NCI-H1436 (cell line): ENCODE data around the gene HLA-DMA.

Experiments used
- DNase-seq: peaks from one replicate; lab custom pipeline; 2025; lab: John Stamatoyannopoulos, UW

The HLA-DMA gene

DNA sequence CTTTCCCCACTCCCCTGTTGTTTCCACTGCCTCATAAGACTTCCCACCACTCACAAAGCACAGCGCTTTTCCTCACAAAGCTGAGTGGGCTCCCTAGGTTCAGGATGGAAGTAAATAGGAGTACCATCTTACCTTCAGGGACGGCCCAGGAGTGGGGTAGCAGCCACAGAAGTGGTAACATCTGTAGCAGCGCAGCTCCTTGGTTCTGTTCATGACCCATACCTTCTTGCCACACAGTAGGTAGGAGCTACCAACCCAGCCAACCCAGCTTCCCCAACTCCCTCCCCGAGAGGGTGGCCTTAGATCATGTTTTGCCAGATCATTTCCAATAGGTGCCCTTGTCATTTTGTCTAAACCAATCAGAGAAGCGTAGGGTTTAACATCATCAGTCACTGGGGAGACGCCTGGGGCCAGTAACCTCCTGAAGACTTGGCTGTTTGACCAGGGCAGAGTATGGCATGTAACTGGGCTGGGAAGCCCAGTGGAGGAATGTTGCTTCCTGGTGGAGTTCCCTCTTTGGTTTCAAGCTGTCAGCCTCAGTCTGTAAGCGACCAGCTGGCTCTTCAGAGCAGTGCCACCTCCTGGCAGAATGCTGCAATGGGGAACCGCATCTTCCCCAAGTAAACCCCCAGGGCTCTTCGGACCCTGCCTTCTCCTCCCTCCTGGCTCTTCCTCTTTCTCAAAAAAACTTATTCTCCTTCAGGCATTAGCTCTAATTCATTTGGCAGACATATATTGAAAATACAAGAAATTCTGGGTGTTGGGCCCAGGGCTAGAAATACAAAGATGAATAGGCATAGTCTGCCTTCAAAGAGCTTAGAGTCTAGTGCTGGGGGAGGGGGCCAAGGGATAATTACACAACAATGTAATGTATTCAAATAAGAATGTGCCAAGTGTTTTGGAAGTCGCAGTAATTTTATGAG is at the start of gene HLA-DMA:
HLA-DMA (minus strand) TSS at position 281 of the 923 bp plus-strand sequence; CDS start at position 220, 61 bp downstream.
- no peak for DNase-seq

DNA sequence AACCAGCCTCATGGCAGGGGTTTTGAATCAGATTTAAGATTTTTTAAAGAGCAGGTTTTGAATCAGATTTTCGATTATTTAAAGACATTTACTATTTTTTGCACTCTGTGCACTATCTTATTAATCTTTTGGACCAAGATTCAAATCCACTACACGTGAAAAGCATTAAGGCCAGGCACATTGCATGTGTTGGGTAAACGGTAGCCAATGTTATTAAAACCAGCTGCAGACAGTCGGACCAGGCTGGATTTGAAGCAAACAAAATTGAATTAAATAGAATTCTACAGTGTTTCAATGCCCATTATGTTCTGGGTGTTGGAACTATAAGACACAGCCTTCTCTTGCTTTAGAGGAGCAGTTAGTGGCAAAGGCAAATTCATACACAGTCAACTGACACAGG is 48.8 kb upstream of the HLA-DMA start:
- DNase-seq, result no peak

DNA sequence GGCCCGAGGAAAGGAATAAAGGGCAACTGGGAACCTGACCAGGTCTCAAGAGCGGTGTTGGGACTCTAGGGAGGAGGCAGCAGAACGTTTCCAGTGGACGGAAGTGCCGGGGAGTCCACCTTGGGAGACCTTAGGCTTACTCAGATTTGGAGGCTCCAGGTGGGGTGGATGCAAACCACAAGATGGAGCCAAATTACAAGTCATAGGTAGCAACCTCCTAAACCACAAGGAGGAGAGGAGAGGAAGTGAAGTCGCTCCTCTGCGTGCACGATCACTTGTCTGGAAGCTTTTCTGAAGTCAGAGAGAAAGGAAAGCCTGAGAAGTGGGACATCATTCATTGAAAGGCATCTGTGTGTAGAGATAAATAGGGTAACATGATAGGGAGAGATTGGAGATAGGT is 47.2 kb upstream of the HLA-DMA start:
- peak; percentile 13 for DNase-seq

DNA sequence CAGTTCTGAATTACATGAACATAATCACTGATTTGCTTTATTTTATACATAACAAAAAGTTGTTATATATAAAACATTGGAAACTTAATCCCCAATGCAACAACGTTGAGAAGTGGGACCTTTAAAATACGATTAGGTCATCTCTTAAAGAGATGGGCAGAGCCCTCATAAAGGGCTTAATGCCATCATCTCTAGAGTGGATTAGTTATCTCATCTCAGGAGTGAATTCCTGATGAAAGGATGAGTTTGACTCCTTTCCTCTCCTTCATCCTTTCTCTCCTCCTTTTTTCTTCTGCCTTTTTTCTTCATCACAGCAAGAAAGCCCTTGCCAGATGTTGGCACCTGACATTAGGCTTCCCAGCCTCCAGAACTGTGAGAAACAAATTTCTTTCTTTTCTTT is 42.6 kb upstream of the HLA-DMA start:
- DNase-seq, result no peak

DNA sequence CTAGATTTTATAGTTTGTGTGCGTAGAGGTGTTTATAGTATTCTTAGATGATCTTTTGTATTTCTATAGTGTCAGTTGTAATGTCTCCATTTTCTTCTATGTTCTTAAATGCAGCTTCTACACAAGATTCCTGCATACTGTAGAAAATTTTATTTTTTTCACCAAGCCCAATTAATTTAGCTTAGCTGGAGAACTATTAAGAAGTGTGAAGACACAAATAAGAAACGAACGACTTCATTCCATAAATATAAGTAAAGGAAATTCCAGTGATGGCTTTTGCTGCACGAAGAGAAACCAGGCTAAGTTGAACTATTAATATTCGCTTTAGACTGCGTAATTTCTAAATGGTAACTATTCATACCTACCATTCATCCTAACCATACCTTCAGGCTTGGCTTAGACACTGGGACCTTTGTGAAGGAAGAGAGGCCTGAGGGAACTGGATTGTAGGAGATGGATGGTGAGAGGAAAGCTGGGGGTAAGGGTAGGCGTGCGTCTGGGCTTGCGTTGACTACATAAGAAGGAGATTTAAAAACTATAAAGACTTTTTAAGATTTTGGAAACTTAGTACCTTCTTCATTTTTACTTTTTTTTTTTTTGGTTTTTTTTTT is 40.6 kb upstream of the HLA-DMA start:
- DNase-seq, result no peak

DNA sequence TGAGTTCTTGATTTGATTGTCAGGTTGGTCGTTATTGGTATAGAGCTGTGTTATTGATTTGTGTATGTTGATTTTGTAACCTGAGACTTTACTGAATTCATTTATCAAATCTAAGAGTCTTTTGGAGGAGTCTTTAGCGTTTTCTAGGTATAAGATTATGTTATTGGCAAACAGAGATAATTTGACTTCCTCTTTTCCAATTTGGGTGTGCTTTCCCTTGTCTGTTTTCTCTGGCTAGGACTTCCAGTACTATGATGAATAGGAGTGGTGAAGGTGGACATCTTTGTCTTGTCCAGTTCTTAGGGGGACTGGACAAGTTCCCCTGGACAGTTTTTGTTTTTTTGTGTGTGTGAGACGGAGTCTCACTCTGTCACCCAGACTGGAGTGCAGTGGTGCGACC is 39.1 kb upstream of the HLA-DMA start:
- DNase-seq, result no peak

DNA sequence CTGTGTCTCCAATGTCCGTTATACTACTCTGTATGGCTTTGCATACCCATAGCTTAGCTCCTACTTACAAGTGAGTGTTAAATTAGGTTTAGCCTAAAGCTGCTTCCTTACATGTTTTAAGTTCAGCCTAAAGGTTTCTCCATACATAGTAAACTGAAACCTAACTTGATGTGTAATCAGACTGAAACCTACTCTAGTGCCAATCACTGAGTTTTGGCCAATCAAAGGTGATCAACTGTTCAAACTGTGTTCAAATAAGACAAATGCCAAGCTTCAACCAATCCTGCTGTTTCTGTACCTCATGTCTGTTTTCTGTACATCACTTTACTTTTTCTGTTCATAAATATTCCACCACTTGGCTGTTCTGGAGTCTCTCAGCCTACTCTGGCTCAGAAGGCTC is 36.5 kb upstream of the HLA-DMA start:
- no peak for DNase-seq

DNA sequence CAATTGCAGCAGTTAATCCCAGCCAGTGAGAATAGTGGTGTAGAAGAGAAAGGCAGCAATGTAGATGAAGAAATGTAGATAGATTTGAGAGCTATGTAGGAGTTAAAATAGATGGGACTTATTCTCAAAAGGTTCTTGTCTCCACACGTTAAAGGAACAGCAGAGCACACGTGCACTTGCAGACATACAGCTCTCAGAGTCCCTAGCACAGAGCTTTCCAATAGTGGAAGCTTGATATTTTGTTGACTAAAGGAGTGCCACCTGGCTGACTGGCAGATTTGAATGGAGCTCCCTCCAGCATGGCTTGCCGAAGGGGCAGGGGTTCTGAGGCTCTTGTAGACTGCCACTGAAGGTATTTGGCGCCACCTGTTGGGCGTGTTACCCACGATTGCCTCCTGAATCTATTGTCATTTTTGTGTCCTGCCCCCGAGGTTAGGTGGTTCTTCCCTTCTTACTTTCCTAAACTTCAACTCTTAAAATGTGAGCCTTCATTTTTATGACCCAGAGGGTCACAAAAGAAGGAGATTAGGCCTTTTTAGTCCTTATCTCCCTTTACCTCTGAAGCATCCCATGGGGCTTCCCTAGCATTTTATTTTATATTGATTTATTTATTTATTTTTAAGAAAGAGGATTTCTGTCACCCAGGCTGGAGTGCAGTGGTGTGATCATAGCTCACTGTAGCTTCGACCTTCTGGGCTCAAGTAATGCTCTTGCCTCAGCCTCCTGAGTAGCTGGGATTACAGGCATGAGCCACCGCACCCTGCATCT is 31.9 kb upstream of the HLA-DMA start:
- DNase-seq, result peak; percentile 90

DNA sequence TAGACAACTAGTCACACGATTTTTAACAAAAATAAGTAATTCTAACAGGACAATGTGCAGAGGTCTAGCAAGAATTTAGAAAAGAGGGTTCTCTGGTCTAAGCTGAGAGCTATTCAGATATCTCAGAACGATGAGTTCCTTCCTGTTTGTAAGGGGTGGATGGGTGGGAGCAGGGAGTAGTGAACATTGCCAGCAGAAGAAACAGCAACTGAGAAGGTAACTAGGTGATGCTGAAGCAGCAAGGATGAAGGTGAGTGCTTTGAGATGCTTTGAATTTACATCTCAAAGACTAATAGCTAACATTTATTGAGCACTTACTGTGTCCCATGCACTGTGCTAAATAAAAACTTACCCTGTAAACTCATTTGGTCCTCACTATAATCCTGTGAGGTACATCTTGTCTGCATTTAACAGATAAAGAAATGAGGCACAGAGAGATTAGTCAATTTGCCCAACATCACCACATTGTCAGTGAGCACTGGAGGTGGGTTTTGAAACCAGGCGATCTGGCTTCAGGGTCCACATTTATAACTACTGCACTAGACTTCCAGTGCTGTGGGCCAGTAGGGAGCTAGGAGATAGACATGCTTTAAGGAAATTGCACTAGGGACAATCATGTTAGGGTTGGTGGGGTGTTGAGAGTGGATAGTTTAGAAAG is 31.2 kb upstream of the HLA-DMA start:
- DNase-seq, result no peak

DNA sequence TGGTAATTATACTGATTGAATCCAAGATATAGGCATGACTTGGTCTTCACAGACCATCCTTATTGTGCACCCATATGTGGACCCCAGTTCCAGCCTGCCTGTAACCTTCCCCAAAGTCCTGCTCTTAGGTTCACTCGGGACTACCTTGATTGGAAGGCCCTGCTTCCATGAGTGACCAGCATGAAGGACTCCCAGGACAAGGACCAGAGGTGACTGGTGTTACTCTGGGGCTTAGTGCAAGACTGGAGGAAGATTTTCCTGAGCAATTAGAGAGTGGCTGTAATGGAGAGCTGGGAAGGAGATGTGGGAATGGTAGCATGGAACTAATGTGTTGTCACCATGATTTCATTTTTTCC is 30.6 kb upstream of the HLA-DMA start:
- DNase-seq, result no peak

DNA sequence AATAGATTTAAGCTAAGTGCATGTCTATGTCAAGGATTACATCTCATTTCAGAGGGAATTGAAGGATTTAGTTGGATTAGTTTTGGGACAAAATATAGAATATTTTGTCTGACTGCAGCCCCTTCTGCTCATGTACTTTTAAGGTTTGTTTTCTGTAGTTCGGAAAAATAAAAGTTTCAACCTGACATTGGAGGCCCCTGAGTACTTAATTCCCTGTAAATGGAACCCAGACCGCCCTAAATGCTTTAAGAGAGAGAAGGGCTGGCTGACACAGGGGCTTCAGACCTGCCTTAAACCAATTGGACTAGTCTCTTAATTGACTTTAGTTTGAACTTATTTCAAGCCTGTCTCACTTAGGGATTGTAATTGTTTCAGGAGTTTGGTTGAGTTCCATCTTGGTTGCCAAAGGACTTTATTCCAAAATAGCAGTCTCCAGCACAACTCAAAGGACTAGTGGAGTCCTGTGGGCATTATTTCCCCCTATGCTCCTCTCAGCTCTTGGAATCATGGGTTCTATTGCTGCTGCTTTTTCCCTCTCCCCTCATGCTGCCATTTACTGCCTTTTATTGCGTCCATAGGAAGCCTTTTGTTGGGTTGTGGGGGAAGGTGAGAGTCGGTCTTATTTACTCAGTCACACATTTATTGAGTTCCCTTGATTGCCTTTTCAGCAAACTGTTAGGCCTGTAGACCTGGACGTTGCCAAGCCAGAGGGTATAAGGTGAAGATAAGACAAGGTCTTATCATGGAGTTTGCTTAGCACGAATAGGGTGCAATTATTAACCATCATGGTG is 30.0 kb upstream of the HLA-DMA start:
- no peak for DNase-seq

DNA sequence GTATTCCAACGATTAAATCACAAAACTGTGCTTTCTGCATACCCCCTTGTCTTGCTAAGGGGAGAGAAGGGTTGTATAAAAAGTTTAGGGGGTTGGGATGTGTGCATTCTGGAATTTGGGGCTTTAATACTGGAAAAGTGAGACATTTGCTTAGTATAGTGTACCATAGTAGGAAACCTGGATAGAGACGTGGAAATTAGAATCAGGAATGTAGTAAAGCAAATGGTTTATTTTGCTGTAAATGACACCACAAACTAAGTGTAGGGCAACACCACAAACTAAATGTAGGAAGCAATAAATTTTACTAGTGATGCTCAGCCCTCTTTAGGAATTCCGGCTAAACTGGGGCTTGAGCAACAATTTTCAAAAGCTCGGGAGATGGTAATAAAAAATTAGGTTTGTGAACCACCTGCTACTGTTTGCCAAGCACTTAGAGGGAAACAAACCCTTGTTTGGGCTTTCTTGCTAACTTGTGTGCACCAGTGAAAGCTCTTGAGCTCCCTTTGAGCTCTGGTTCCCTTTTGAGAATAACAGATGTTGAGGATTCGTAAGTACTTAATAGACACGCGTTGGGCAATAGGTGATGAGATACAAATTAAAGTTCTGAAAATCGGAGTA is 29.3 kb upstream of the HLA-DMA start:
- peak; percentile 59 for DNase-seq

DNA sequence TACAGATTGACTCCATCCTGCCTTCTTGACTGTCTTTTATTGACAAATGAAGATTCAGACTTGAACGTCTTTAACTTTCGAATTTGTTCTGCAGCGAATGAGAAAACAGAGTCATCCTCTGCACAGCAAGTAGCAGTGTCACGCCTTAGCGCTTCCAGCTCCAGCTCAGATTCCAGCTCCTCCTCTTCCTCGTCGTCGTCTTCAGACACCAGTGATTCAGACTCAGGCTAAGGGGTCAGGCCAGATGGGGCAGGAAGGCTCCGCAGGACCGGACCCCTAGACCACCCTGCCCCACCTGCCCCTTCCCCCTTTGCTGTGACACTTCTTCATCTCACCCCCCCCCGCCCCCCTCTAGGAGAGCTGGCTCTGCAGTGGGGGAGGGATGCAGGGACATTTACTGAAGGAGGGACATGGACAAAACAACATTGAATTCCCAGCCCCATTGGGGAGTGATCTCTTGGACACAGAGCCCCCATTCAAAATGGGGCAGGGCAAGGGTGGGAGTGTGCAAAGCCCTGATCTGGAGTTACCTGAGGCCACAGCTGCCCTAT is 27.7 kb upstream of the HLA-DMA start:
- no peak for DNase-seq

DNA sequence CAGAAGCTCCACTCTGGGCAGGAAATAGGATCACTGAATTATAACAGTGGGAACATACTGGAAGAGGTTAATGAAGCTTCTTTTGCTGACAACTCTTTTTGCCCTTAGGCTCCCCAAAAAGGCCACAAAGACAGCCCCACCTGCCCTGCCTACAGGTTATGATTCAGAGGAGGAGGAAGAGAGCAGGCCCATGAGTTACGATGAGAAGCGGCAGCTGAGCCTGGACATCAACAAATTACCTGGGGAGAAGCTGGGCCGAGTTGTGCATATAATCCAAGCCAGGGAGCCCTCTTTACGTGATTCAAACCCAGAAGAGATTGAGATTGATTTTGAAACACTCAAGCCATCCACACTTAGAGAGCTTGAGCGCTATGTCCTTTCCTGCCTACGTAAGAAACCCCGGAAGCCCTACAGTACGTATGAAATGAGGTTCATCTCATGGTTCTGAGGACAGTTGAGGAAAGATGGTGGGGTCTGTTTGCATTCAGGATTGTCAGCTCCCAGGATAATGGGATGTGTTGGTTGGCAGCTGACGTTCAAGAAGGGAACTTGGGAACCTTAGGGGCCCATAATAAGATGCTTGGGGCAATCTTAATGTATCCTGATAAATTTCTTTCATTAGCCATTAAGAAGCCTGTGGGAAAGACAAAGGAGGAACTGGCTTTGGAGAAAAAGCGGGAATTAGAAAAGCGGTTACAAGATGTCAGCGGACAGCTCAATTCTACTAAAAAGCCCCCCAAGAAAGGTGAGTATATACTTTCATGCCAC is 27.0 kb upstream of the HLA-DMA start:
- DNase-seq, result no peak

DNA sequence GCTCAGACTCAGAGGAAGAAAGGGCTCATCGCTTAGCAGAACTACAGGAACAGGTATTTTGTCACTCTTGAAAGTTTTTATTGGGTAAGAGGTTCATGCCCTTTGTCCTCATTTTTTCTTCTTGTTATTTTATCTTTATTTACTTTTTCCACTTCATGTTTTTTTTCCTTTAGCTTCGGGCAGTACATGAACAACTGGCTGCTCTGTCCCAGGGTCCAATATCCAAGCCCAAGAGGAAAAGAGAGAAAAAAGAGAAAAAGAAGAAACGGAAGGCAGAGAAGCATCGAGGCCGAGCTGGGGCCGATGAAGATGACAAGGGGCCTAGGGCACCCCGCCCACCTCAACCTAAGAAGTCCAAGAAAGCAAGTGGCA is 25.0 kb upstream of the HLA-DMA start:
- no peak for DNase-seq

DNA sequence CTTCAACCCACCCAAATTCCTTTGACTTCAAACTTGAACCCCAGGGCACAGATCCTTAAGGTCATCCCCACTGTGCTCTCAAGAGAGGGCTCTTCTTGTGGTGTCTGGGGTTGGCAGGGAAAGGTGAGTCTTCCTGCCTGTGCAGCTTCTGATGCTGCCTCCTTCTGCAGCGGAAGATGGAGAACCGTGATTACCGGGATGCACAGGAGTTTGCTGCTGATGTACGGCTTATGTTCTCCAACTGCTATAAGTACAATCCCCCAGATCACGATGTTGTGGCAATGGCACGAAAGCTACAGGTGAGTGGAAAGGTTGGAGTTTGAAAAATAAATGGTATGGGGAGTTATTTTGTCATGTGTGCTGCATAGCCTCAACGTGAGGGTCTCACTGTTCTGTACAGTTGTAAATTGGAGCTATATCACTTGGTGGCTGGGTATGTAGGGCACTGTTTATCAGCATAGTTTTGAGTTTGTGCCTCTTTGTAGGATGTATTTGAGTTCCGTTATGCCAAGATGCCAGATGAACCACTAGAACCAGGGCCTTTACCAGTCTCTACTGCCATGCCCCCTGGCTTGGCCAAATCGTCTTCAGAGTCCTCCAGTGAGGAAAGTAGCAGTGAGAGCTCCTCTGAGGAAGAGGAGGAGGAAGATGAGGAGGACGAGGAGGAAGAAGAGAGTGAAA is 24.5 kb upstream of the HLA-DMA start:
- DNase-seq, result no peak

DNA sequence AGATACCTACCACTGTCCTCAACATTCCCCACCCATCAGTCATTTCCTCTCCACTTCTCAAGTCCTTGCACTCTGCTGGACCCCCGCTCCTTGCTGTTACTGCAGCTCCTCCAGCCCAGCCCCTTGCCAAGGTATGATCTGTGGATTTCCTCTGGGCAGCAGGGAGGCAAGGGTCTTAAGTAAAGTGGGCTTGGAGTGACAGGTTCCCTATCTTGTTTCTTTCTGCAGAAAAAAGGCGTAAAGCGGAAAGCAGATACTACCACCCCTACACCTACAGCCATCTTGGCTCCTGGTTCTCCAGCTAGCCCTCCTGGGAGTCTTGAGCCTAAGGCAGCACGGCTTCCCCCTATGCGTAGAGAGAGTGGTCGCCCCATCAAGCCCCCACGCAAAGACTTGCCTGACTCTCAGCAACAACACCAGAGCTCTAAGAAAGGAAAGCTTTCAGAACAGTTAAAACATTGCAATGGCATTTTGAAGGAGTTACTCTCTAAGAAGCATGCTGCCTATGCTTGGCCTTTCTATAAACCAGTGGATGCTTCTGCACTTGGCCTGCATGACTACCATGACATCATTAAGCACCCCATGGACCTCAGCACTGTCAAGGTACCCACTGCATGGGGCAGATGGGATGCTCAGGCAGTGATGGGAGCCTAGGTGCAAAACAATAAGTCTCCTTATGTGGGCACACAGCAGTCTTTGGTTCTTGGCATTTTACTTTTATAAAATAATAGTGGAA is 23.6 kb upstream of the HLA-DMA start:
- DNase-seq, result no peak

DNA sequence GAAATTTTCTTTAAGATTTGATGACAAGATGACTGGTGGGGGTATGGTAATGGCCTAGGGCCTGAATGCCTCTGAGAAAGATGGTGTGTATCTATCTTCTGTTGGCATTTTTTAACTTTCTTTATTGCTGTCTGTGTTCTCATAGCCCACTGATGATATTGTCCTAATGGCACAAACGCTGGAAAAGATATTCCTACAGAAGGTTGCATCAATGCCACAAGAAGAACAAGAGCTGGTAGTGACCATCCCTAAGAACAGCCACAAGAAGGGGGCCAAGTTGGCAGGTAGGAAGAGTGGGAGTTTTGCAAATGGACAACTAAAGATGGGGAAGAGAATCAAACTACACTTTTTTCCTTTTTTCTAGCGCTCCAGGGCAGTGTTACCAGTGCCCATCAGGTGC is 23.0 kb upstream of the HLA-DMA start:
- DNase-seq, result no peak
